CD4-positive, alpha-beta T cell treated with Interleukin-2 at 100 ng/mL for 4 hours (primary cell): ENCODE data around the gene ITPR2.

Experiments used
- DNase-seq: peaks from one replicate; pipeline ENCODE4 v3.0.0-alpha.2; 2020; ENCODE audit warnings: low spot score

Gene ITPR2

DNA sequence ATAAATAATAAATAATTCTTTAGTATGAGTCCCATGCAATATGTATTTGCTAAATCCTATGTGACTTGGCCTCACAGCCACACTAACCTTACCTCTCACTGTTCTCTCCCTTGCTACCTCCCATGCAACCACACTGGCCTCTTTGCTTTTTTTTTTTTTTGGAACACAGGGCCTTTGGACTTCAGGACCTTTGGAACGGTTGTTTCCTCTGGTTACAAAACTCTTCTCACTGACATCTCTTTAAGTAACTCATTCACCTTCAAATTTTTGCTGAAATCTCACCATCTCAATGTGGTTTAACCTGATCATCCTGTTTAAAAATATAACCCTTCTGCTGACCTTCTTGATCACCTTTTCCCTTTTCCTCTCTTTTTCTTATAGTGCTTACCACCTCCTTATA, 443.7 kb downstream of the ITPR2 start:
- no peak for DNase-seq

DNA sequence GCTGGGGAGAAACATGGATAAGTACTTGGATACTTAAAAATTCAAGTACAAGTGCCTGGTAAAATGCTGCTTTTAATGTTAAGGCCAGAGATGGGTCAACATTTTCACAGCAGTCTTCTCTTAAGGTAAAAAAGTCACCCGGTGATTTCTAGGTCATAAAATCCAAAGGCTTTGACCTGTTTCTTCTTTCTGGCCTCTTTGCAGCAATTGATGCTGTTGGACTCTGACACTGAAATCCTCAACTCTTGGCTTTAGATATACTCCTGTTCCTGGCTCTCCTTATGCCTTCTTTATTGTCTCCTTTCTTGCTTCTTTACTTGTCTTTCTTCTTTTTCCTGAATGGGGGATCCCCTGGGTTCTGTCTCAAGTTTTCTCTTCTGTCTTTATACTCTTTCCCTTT, 448.5 kb downstream of the ITPR2 start:
- DNase-seq = no peak

DNA sequence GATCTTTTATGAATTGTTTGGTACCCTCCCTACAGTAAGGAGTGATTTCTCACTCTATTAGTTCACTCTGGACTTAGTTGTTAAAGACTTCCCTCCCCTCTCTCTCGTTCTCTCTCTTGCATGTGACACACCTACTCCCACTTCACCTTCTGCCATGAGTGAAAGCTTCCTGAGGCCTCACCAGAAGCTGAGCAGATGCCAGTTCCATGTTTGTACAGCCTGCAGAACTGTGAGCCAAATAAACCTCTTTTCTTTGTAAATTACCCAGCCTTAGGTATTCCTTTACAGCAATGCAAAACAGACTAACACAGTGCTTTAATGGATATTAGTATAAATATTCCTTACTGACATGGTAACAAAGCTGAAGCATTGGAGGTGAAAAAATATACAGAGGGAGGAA, 450.0 kb downstream of the ITPR2 start:
- DNase-seq = no peak

DNA sequence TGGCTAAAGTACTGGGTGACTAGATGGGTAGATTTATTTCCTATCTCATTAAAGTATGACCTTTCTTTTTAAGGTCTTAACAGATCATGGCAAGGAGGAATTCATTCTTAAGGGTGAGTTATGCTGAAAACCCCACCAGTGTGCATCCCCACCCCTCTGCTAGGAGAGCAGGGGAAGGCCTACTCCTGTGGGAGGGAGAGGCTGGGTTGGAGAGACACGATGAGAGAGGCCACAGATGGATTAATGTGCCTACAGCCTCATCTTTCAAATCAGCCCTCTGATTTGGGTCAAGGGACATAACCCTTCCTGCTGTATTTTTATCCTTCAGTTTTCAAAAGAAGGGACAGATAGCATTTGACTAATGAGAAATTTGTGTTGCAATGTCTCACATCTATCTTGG, 452.1 kb downstream of the ITPR2 start:
- DNase-seq = no peak

DNA sequence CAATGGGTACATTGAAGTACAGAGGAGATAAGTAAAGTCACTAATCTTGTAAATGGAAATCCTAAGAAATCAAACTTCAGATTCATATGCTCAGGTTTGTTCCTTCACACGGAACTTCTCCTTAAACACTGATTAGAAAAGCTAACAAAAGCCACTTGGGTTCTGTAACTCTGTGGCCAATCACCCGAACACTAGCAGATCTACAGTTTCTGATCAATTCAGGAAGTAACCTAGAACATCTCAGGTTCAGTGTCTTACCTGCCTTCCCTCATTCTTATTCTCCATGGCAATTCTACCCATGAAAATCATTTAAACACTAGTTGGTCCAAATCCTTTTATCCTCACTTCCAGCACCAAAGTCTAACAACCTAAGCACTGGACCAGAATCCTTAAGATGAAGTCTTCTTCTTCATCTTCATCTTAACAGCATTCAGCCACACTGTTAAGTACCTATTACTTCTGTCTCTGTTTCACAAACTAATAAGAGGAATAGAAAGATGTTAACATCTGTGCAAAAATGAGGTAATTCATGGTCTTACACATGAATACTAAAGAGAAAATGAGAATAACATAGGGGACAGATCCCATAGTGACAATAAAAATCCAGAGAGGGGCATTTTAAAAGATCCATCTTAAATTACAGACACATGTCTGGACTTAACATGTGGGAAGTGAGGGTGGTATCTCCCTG, 453.1 kb downstream of the ITPR2 start:
- DNase-seq = no peak

DNA sequence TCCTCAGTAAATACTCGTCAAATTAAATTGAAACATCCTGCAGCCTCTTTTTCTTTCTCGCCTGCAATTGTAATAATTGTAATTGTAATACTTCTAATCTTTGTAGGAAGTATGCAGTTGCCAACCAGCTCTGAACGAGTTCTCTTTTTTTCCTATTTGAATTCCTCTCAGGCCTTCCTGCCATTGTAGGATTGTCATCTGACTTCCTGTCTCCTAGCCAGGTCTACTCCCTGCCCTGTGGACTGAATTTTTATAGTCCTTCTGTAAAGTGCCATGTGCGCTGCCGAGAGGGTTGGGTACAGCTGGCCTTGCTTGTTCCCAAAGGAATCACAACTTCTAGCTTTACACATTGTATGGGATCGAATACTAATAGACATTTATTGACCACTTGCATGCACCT, 454.3 kb downstream of the ITPR2 start:
- DNase-seq = no peak

DNA sequence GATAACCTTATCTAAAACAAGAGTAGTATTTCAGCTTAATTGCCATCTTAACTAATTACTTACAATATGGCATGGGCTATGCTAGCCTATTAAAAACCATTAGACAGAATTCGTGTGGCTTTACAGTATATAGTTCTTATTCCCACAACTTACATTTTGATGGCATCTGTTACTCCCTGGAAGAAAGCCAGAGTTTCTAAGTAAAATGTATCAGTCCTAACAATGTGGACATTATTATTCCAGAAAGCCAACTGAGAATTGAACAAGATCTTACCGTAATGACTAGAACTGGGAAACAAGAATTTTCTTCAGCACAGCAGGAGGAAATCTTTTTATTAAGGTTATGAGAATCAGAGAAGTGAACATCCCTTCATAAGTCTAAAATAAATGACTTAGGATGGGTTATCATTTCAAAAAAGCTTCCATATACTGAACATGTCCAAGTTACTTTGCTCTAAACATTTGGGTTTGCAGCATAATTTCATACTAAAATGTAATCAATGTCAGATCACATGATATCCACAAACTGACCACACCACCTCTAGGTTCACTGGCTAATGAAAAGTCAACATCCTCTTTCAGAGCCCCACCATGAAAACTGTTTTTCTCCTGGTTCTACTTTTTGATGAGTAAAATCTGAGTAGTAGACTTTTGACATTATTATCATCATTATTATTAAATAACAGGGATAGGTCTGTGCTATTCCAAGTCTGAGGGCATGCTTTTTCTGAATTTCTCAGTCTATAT, 457.9 kb downstream of the ITPR2 start:
- DNase-seq = no peak

DNA sequence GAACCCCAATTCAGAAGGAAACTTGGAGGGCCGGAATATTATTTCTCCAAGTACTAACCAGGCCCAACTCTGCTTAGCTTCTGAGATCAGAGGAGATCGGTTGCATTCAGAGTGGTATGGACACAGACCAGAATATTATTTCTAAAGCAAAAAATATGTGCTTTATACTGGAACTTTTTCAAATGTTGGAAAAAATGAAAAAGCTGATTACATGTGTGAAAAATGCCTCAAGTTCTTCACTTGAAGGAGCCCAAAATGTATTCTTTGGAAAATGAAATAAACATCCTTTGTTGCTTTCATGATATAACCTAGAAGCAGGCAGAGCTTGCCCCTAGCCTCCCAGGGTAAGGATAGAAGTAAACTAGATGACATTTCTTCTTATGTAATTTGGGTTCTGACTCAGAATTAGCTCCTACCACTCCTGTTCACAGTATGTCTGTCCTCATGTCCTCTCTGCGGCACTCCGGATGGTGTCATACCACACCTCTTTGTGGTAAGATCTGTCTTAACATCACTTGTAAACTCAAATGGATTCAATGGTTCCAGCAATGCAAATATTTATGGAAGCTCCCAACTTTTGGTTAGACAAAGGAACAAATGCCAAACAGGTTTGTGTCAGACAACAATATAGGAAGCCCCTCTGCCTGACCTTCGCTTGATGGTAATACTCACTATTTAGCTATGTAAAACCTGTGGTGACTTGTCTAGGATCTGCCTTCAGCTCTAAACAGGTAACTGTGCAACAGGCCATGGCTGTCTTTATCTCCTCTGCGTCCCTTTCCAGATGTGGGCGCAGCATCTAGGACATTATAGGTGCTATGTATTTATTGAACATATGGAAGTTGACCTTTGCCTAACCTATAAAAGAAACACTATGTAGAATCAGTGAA, 459.1 kb downstream of the ITPR2 start:
- DNase-seq = no peak

DNA sequence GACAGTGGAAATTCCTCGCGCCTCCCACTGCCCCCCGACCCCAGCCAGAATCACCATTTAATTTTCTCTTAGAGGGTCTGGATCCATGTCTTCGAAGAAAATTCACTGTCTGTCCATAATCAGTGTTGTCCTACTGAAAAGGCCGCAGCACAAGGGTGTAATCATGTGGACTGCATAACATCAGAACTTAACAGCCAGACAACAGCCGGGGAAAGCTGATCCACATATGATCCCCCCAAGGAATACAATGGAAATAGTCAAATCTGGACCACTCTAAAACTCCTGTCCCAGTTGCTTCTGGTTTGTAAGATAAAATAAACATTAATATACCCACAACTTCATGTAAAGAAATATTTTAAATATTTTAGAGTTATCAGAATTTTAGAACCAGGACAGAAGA, 460.1 kb downstream of the ITPR2 start:
- DNase-seq = no peak

DNA sequence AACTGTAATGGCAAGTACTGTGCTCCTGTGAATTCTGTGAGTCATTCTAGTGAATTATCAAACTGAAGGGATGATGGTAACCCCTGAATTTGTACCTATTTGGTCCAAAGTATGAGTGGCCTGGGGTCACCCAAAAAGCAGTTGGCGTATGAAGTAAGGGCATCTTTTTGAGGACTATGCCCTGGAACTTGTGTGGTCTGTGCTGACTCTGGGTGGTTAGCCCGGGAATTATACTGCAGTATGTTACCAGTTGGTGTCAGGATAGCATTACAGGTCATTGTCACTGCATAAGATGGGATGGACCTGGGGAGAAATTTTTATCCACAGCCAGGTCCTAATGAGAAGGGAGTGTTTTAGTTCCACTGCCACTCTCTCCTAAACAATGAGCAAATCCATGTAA, 462.9 kb downstream of the ITPR2 start:
- no peak for DNase-seq

DNA sequence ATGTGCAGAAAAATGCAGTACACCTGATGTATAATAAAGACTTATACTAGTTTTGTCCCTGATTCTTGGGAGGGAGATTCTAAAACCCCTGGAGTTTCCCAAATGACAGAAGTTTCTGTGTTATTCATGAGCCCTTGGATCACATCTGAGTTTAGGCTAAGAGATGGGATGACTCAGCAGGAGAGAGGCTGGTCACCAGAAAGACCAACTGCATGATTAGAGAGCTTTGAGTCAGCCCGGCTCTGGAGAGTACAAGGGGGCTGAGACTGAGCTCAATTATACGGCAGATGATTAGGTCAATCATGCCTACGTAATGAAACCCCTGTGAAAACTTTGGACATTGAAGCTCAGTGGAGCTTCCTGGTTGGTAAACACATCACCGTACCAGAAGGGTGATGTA, 463.4 kb downstream of the ITPR2 start:
- DNase-seq = no peak

DNA sequence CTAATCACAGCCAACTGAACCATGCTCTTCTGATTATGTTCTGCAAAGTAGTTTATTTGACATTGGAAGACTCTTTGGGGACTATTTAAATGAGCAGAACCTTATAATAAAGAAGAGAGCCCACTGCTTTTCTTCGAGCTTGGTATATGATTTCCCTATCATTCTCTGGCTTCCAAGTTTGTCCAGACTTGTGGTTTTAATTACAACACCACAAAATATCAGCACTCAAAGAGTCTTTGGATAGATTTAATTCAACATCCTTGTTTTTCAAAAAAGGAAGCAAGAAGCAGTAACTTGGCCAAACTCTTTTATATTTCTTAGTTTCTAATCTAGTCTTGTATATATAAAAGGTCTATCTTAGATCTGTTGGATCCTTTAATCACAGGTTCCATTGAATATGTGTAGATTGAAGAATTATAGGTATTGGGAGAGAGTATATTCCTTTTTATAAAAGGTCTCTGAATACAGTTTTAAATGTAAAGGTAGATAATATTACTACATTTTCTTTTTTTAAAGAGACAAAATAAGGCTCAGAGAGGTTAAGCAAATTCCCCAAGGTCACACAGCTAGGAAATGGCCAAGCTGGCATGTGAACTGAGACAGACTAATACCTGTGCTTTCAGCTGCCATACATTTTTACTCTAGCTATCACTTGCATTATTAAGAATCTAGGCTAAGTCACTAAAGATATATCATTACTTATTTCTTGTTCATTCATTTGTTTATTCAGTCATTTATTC, 464.8 kb downstream of the ITPR2 start:
- DNase-seq = no peak

DNA sequence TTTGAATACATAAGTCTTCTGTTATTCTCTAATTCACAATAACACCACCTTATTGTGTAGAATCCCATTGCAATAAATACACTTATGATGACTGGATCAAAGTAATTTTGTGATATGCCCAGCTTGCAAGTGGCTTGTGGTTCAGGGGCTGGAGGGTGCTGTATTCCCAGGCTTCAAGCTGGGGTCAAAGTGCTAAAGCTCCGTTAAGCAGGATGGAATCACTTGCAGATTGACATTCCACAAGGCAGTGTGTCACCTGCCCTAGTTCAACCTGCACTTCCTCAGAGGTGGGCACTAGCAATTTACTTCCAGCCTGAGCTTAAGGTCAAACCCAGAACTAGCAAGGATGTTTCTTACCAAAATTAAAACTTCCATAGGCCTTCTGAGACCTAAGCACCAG, 471.0 kb downstream of the ITPR2 start:
- DNase-seq = no peak

DNA sequence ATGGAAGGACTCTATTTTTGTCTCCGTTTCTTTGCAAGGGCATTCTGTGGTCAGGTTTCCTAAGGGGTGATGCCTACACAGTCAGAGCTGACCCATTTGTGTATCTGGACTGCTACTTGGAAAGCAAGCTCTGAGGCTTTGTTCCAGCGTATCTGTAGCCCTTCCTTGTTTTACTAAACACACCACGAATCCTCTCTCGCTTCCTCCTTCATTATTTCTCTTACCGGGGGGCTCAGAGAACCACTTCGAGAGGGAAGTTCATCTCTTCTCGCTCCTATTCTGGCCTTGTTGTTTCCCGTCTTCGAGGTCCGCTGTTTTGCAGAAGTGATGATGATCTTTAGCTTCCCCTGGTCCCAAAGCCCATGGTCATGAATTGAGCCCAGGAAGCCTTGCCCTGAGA, 472.9 kb downstream of the ITPR2 start:
- no peak for DNase-seq

DNA sequence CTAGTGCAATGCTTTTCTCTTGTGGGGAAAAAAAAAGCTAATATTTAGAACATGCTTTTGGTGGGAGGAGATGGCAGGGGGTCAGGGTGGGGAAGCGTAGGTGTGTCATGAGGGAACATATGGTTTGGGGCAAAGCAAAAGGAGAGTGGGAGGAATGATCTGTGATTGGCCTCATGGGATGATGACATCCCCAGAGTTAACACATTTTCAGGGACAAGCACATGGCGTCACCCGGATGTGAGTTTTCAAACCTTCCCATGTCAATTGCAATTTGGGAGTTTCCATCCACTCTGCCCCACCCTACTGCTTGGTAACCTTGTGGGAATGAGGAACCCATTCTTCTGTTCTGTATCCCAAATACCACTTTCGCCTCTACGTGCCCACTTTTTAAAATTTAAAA, 473.4 kb downstream of the ITPR2 start:
- no peak for DNase-seq

DNA sequence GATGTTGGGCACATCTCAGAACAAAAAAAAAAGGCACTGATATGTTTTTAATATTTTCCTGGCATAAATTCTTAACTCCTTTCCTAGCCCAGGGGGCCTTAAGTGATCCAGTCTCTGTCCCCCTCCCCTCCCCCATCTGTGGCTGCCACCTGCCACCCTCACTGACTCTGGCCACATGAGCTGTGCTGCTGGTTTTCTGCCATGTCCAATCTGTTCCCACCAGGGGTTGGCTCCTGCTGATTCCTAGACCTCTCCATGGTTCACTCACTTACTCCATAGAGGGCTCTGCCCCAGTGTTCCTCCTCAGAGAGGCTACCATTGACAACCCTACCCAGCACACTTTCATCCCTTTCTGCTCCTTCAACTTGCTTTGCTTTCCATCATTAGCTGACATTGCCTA, 474.3 kb downstream of the ITPR2 start:
- no peak for DNase-seq

DNA sequence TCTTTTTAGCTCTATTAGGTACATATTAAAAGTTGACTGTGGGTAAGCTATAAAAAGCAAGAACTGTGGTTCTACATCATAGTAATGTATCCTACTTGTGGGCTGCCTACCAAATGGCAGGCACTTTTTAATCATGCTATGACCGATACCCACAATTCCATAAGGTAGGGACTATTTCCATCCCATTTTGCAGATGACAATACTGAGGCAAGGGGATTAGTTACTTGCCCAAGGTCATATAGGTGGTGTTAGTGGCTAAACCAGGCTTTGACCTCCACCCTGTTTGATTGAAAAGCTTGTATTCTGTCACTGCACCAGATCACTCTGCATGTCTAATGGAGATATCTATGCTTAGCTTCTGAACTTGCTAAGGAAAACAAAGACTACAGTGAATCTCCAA, 485.7 kb downstream of the ITPR2 start:
- DNase-seq = no peak

DNA sequence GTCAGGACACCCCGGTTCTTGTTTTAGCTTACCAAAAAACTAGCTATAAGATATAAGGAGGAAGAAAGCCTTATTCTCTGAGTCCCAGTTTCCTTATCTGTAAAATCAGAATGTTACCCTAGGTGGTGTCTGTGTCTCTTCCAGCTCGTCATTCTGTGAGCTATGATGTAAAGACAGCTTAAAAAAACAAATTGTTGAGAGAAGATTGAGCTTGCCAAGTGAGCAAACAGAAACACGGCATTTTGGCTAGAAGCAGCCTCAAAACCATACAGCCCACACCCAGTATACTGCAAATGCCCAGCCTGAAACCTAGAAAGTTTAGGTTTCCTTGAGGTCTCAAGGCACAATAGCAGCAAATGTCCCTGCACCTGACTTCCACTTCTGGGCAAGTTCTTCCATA, 486.3 kb downstream of the ITPR2 start:
- DNase-seq = no peak

DNA sequence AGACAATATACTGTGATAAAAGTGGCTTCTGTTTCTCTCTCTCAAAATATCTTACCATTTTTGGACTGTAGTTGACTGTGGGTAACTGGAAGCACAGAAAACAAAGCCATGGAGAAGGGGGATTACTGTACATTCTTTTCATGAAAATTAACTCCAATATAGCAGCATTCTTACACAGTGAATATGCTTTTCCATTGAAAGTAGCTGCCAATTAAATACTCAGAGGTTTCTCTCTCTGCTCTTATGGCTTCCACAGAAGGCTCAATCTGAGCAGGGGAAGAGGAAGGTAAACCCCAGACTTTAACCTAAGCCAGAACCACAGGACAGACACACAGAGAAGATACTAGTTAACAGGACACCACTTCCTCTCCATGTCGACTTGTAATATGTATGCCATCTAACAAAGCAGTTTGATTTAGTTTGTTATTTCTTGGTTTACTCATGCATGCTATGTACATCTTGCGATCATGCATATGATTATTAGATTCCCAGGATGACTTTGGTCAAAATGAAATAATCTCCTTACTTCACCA, 487.5 kb downstream of the ITPR2 start:
- DNase-seq = no peak

DNA sequence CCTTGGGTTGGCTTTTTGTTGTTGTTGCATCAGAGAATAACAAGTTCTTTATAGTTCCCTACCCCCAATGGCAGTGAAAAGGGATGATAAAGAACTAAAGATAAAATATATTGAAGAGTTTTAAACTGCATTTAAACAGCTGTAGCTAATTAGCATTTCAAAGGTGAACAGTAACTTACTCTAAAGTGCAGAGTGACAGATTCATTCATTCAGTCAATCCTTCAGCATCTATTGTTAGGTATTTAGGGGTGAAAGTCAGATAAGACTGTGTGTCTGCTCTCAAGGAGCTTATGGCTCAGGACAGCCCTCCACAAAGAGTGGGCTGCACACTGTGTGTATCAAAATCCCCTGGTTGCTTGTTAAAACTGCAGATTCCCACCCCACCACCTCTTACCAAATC, 491.5 kb downstream of the ITPR2 start:
- no peak for DNase-seq

DNA sequence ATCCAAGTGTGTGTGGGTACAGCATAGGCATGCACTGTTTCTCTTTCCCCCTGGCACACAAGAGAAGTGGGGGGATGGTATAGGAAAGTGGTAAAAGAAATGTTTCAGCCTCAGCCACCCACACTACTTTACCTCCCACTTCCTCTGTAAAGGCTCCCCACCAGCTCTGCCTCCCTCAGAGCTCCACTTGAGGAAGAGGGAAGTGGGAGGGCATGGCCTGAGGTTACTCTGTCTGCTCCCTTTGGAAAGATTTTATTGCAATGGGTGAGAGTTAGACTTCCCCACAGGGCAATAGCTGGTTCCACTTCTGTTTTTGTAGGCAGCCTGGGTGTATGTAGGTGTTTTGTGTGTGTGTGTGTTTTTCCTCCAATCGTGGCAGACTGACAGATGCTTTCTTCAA, 492.3 kb downstream of the ITPR2 start:
- DNase-seq = no peak

DNA sequence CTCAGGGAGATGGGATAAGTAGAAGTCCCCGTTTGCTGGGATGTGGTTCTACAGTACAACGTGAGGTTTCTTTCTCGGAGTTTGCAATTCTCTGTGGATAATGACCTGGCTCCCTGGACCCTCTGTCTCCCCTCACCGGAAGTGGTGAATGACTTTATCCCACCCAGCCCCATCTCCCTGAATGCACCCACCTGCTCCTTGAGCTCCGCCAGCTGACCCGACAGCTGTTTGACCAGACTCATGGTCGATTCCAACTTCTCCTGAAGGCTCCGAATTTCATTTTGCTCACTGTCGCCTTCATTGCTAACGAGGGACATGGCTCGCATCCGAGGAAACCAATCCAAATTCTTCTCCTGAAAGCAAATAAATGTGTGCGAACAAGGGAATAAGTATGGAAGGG, 493.0 kb downstream of the ITPR2 start:
- DNase-seq = no peak
